Activated gamma-delta T cell treated with Interleukin-2 at 50 U/mL for 16 hours (primary cell): ENCODE results near the gene NT5DC3.

Experiments used
- DNase-seq: peaks from one replicate; pipeline ENCODE4 v3.0.0-alpha.2; 2020

The NT5DC3 gene

GRCh38 chr12:103778781-103779180 is 62.3 kb downstream of the NT5DC3 start:
- no peak for DNase-seq

GRCh38 chr12:103774977-103775560 is 66.0 kb downstream of the NT5DC3 start:
- no peak for DNase-seq

GRCh38 chr12:103773109-103773910 is 67.7 kb downstream of the NT5DC3 start:
- no peak for DNase-seq

GRCh38 chr12:103772367-103773108 is 68.5 kb downstream of the NT5DC3 start:
- no peak for DNase-seq

GRCh38 chr12:103771466-103771865 is 69.6 kb downstream of the NT5DC3 start:
- no peak for DNase-seq

- DNase-seq, result no peak
Measured at GRCh38 chr12:103769240-103769945, 71.6 kb downstream of the NT5DC3 start.

GRCh38 chr12:103768467-103769123 is 72.4 kb downstream of the NT5DC3 start:
- DNase-seq, result no peak

- no peak for DNase-seq
Measured at GRCh38 chr12:103766028-103766427, 75.0 kb downstream of the NT5DC3 start.

- DNase-seq, result no peak
Measured at GRCh38 chr12:103765322-103765721, 75.7 kb downstream of the NT5DC3 start.

GRCh38 chr12:103762473-103762872 is 78.6 kb downstream of the NT5DC3 start:
- DNase-seq, result no peak

GRCh38 chr12:103758310-103759089 is 82.5 kb downstream of the NT5DC3 start:
- DNase-seq, result no peak

- no peak for DNase-seq
Measured at GRCh38 chr12:103757248-103757647, 83.8 kb downstream of the NT5DC3 start.

GRCh38 chr12:103756443-103756842 is 84.6 kb downstream of the NT5DC3 start:
- DNase-seq, result no peak

GRCh38 chr12:103755425-103755824 is 85.6 kb downstream of the NT5DC3 start:
- DNase-seq, result no peak

- DNase-seq, result no peak
Measured at GRCh38 chr12:103751600-103751999, 89.4 kb downstream of the NT5DC3 start.

GRCh38 chr12:103751171-103751570 is 89.9 kb downstream of the NT5DC3 start:
- no peak for DNase-seq

- DNase-seq, result no peak
Measured at GRCh38 chr12:103748875-103749274, 92.2 kb downstream of the NT5DC3 start.

- no peak for DNase-seq
Measured at GRCh38 chr12:103748002-103748401, 93.0 kb downstream of the NT5DC3 start.

GRCh38 chr12:103745962-103746361 is 95.1 kb downstream of the NT5DC3 start:
- no peak for DNase-seq

GRCh38 chr12:103743788-103744187 is 97.2 kb downstream of the NT5DC3 start:
- no peak for DNase-seq

GRCh38 chr12:103742349-103742932 is 98.6 kb downstream of the NT5DC3 start:
- DNase-seq, result no peak
